Esophagus muscularis mucosa (tissue), 3 donors: Measurements from ENCODE around the gene KRTAP10-10.

Experiments used
- POLR2A ChIP-seq: fragments of 450-650 bp; IDR thresholded peaks from one replicate; pipeline ENCODE4 v1.6.1; 2017; ENCODE audit warnings: antibody characterized with exemption, moderate library complexity, mild to moderate bottlenecking, low read depth
- TF ChIP-seq, protein P1 (sequence below), 3 experiments: fragments of 200-600 bp in 2 of 3; fragments of 450-650 bp in 1 of 3; sonication (generic) in 2 of 3; IDR thresholded peaks; one replicate each; pipeline ENCODE4 v1.5.1; 2017 to 2019; ENCODE audit warnings: antibody characterized with exemption in 3 of 3, mild to moderate bottlenecking in 2 of 3, moderate library complexity in 1 of 3

DNA sequence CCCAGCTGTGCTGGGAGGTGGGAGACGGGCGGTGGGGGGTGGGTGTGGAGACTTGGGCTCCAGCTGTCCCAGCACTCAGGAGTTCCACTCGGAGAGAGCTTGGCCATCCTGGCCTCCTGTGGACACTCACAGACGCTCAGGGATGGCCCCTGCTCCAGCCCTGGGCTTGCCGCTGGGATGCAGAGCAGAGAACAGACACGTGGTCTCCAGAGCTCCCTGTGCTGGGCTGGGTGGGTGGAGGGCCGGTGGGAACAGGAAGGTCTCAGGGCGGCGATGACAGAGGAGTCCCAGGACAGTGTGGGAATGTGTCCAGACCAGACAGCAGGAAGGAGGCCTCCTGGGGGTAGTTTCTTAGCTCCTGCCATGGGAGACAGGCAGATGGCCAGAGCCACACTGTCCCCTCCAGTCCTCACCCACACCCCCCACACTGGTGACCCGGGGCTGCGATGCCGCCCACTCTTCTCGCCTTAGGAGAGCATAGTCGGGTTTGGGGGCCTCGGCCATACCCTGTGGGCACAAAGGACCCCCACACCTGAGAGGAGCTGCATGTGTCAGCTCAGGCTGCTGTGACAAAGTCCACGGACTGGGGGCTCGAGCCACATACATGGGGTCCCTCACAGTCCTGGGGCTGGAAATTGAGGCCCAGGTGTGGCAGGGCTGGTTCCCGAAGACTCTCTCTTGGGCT lies 8.3 kb upstream of the KRTAP10-10 start:
- no peak for TF ChIP-seq POLR2A
- TF ChIP-seq, protein P1, sequence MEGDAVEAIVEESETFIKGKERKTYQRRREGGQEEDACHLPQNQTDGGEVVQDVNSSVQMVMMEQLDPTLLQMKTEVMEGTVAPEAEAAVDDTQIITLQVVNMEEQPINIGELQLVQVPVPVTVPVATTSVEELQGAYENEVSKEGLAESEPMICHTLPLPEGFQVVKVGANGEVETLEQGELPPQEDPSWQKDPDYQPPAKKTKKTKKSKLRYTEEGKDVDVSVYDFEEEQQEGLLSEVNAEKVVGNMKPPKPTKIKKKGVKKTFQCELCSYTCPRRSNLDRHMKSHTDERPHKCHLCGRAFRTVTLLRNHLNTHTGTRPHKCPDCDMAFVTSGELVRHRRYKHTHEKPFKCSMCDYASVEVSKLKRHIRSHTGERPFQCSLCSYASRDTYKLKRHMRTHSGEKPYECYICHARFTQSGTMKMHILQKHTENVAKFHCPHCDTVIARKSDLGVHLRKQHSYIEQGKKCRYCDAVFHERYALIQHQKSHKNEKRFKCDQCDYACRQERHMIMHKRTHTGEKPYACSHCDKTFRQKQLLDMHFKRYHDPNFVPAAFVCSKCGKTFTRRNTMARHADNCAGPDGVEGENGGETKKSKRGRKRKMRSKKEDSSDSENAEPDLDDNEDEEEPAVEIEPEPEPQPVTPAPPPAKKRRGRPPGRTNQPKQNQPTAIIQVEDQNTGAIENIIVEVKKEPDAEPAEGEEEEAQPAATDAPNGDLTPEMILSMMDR (IDR thresholded peaks at IDR 0.05) = no peak
